Mucosa of descending colon (tissue), 3 donors: ENCODE measurements around the gene KIF6. TPM values are rescaled to one million over a fixed set of nuclear protein-coding genes. Genes with fewer than 3 reads are reported as not detected.

Experiments
- ATAC-seq: fragments of 200-7000 bp; cut with Tn5 transposase; one replicate; pipeline ENCODE4 v1.9.1; 2020; ENCODE audit warnings: mild to moderate bottlenecking, moderate library complexity
- DNase-seq, 3 donors: peaks; one replicate each; pipeline ENCODE4 v3.0.0-alpha.2; 2020
- H3K36me3 ChIP-seq: fragments of 200-600 bp; one replicate; pipeline ENCODE4 v1.8.0; 2021; ENCODE audit warnings: low read depth, mild to moderate bottlenecking
- H3K4me1 ChIP-seq: fragments of 200-600 bp; one replicate; pipeline ENCODE4 v1.8.0; 2021; ENCODE audit warnings: low read depth, mild to moderate bottlenecking
- H3K4me3 ChIP-seq: fragments of 200-600 bp; one replicate; pipeline ENCODE4 v1.8.0; 2021; ENCODE audit warnings: mild to moderate bottlenecking
- H3K9me3 ChIP-seq: fragments of 200-600 bp; one replicate; pipeline ENCODE4 v1.8.0; 2021; ENCODE audit warnings: mild to moderate bottlenecking
- intact Hi-C, 2 donors: fragments of 100-400 bp; cut with DNase I in 1 of 2; cut with micrococcal nuclease in 1 of 2; formaldehyde crosslinking; loops; one replicate each; pipeline versions ENCODE4 v1.11.0 to v1.11.1; 2022; cut with DNase I, micrococcal nuclease
- total RNA-seq, 3 donors: library from RNA; stranded (reverse); fragmentation: NEBNext Ultra II Directional in 2 of 3; extraction: Animal tissue kit (Norgen Biotek cat#: 25700) in 2 of 3; gene quantifications; one replicate each; pipeline versions ENCODE4 v1.2.1 to v1.2.4, GENCODE V29; 2021 to 2023
- TF ChIP-seq, protein P1 (sequence below): fragments of 200-600 bp; IDR thresholded peaks from one replicate; pipeline ENCODE4 v1.8.0; 2022; ENCODE audit warnings: antibody characterized with exemption, mild to moderate bottlenecking
- donor health status: DM: no; HTN: no; CAD: no; lungs with moderate emphysema.
- donor health status: DM: no; HTN: no; CAD: no.
- donor health status: DM: no; HTN: yes; CAD: no.

KIF6 gene
- total RNA-seq, 3 donors from 2014 or later: 0.24 to 0.85 (median 0.52) TPM

DNA sequence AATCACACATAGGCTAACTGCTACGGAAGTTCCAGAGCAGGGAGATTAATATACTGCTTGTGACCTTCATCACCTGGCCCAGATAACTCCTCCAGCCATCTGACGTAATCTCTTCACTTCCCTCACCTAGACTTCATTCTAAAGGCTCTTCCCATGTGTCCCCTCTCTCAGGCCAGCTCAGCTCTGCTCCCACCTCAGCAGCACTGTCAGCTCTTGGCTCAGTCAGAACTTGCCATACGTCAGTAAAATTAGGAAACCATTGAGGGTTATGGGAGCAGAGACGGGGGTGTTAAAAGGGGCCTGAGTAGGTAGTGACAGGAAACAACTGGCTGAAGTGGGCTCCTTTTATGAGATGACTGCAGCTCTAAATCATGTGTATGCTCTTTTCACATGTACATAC, 101.5 kb downstream of the KIF6 start:
- no peak for ATAC-seq
- Histone ChIP-seq H3K4me1 (no peaks in the 10 kb centered on the region), H3K9me3 (no peaks in the 10 kb centered on the region), H3K4me3 (no peak overlapping the region), H3K36me3 (no peaks in the 10 kb centered on the region)
- DNase-seq: no peak
- intact Hi-C loops: no loop called here
- TF ChIP-seq, protein P1, sequence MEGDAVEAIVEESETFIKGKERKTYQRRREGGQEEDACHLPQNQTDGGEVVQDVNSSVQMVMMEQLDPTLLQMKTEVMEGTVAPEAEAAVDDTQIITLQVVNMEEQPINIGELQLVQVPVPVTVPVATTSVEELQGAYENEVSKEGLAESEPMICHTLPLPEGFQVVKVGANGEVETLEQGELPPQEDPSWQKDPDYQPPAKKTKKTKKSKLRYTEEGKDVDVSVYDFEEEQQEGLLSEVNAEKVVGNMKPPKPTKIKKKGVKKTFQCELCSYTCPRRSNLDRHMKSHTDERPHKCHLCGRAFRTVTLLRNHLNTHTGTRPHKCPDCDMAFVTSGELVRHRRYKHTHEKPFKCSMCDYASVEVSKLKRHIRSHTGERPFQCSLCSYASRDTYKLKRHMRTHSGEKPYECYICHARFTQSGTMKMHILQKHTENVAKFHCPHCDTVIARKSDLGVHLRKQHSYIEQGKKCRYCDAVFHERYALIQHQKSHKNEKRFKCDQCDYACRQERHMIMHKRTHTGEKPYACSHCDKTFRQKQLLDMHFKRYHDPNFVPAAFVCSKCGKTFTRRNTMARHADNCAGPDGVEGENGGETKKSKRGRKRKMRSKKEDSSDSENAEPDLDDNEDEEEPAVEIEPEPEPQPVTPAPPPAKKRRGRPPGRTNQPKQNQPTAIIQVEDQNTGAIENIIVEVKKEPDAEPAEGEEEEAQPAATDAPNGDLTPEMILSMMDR: no peak

DNA sequence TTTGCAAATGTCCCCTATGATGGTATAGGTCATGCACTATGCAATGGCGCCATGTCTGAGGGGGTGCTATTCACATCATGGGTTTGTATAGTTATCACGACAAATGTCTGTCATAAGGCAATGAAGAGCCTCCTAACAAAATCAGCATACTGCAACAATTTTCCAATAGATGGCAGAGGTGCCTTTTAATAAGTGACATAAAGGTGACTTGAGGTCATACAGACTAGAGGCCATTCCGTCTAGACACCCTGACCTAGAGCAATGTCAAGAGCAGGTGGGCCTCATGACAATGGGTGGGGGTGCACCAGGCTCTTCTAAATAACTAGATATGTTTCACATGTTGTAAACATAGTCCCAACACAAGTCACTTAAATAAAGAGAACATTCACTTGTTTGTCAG, 107.7 kb downstream of the KIF6 start:
- H3K4me3 ChIP-seq: no peak overlapping the region
- TF ChIP-seq, protein P1: no peak
- no peak for ATAC-seq
- intact Hi-C loops: no loop called here
- no peak for DNase-seq
- H3K36me3 ChIP-seq: no peaks in the 10 kb centered on the region
- H3K4me1 ChIP-seq: no peaks in the 10 kb centered on the region
- H3K9me3 ChIP-seq: no peaks in the 10 kb centered on the region

DNA sequence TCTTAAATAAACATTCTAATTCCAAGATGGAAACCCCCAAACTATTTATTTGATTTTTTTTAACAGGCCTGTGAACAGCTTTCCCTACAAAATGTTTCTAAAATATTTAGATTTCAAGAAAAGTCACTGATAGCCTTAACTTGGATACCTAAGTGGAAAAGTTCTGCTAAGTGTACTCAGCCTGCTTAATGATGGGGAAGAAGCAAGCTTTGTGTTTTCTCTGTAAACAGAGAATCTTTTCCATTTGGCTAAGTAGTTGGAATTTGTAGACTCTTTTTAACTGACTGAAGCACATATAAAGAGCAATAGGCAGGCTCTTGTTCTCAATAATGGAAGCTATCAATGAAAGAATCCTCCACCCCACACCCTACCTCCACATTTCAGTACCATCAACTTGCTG, 108.2 kb downstream of the KIF6 start:
- DNase-seq: no peak
- Histone ChIP-seq H3K9me3 (no peaks in the 10 kb centered on the region), H3K4me3 (no peak overlapping the region), H3K4me1 (no peaks in the 10 kb centered on the region), H3K36me3 (no peaks in the 10 kb centered on the region)
- ATAC-seq: no peak
- intact Hi-C loops: no loop called here
- TF ChIP-seq, protein P1: no peak

DNA sequence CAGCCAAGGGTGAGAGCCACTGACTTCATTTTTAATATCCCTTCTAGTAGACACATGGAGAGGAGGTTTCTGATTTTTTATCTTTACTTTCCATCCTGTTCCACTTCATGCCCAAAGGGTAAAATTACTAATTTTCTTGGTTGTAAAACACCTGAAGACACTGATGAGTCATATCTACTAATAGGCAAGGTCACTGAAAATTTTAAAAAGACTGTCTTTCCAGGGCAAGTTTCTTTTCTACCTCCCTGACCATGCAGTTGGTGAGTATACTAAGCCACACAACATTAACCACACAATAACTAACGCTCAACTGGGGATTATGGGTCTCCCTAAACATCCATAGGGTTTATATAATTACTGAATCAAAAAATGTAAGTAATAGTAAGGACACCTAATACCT, 109.6 kb downstream of the KIF6 start:
- Histone ChIP-seq H3K4me1 (no peaks in the 10 kb centered on the region), H3K9me3 (no peaks in the 10 kb centered on the region), H3K4me3 (no peak overlapping the region), H3K36me3 (no peaks in the 10 kb centered on the region)
- DNase-seq (no peak), ATAC-seq (no peak)
- TF ChIP-seq, protein P1: no peak
- intact Hi-C loops: no loop called here

DNA sequence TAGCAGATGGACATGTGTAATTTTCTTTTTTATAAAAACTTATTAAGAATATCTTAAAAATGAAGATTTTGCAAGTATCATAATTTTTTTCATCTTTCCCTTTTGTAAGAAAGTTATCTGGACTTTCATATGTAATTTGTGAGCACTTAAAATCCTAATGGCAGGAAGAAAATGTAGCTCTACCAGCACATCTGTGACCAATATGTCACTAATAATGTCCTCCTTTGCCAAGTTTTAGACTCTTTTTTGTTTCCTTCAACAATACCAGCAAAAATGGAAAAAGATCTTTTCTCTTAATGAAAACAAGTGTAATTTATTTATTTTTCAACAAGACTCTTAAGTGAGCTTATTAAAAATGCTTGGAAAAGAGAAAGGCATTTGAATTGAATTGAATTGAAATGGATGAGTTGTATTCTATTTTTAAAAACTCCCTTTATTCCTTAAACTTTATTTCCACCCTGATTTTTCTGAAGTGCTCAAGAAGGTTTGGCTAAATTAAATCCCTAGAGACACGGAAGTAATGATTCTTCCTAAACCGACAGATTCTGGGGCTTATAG, 110.7 kb downstream of the KIF6 start:
- ATAC-seq (no peak), DNase-seq (no peak)
- H3K9me3 ChIP-seq: no peaks in the 10 kb centered on the region
- TF ChIP-seq, protein P1: no peak
- no peaks in the 10 kb centered on the region for H3K36me3 ChIP-seq
- intact Hi-C loops: no loop called here
- no peak overlapping the region for H3K4me3 ChIP-seq
- H3K4me1 ChIP-seq: no peaks in the 10 kb centered on the region

DNA sequence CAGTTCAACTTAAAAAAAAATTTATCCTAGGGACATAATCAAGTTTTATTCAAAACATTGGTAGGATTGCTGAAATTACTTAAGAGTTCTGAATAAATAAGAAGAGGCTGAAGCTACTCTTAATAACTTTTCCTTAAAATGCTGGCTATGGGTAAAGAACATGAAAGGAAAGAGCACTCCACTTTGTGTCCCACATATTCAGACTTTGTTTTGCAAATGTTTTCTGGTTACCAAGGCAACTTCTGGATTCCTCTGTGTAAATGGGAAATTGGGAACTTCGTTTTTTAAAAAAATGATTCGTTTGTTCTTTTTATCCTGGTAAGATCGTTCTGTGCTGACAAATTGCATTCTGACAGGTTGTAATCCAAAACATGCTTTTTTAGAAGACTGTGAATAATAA, 115.0 kb downstream of the KIF6 start:
- no peak for ATAC-seq
- Histone ChIP-seq H3K4me1 (no peaks in the 10 kb centered on the region), H3K9me3 (no peaks in the 10 kb centered on the region), H3K4me3 (no peak overlapping the region), H3K36me3 (no peaks in the 10 kb centered on the region)
- TF ChIP-seq, protein P1: no peak
- DNase-seq: no peak
- intact Hi-C loops: no loop called here
